Liver (tissue), 9 donors: ENCODE results near the gene UQCRFS1. TPM values are rescaled to one million over a fixed set of nuclear protein-coding genes. Genes with fewer than 3 reads are reported as not detected.

Experiments used
- DNase-seq: peaks from one replicate; pipeline ENCODE4 v3.0.0-alpha.2; 2017; ENCODE audit warnings: low spot score
- H3K27ac ChIP-seq, 2 donors: one replicate each; pipeline ENCODE4 v1.7.0; 2013; ENCODE audit warnings: inconsistent platforms in 2 of 2, low read length in 2 of 2, control low read depth in 1 of 2, low read depth in 1 of 2, mild to moderate bottlenecking in 1 of 2
- H3K27me3 ChIP-seq, 4 donors: one replicate each; pipeline versions ENCODE4 v1.6.1 to v1.7.0; 2013; ENCODE audit warnings: low read length in 3 of 4, inconsistent platforms in 1 of 4, mild to moderate bottlenecking in 1 of 4, moderate library complexity in 1 of 4; ENCODE audit not compliant: control insufficient read depth in 4 of 4, insufficient read depth in 4 of 4
- H3K36me3 ChIP-seq, 4 donors: one replicate each; pipeline versions ENCODE4 v1.6.1 to v1.7.0; 2013; ENCODE audit warnings: low read length in 3 of 4, mild to moderate bottlenecking in 3 of 4, low read depth in 1 of 4, moderate library complexity in 1 of 4; ENCODE audit not compliant: control insufficient read depth in 4 of 4, insufficient read depth in 3 of 4
- H3K4me1 ChIP-seq, 4 donors: one replicate each; pipeline versions ENCODE4 v1.6.1 to v1.7.0; 2013; ENCODE audit warnings: low read length in 3 of 4, mild to moderate bottlenecking in 3 of 4, moderate library complexity in 1 of 4; ENCODE audit not compliant: control insufficient read depth in 4 of 4, insufficient read depth in 4 of 4
- H3K4me3 ChIP-seq, 3 donors: one replicate each; pipeline versions ENCODE4 v1.6.1 to v1.7.0; 2013; ENCODE audit warnings: low read length in 3 of 3, control low read depth in 1 of 3, low read depth in 1 of 3, mild to moderate bottlenecking in 1 of 3
- H3K9ac ChIP-seq, 2 donors: one replicate each; pipeline ENCODE4 v1.7.0; 2013; ENCODE audit warnings: low read length in 2 of 2, mild to moderate bottlenecking in 2 of 2, moderate library complexity in 2 of 2, control low read depth in 1 of 2, low read depth in 1 of 2
- H3K9me3 ChIP-seq, 4 donors: one replicate each; pipeline versions ENCODE4 v1.6.1 to v1.7.0; 2013; ENCODE audit warnings: low read length in 3 of 4; ENCODE audit not compliant: control insufficient read depth in 4 of 4
- EGR1 ChIP-seq, 2 donors: IDR thresholded peaks; 2 replicates each; pipeline ENCODE4 v1.6.1; 2016 to 2018; ENCODE audit warnings: antibody characterized with exemption in 2 of 2, low read depth in 2 of 2
- FOXA1 ChIP-seq: IDR thresholded peaks from 2 replicates; pipeline ENCODE4 v1.6.1; 2016; ENCODE audit warnings: antibody characterized with exemption
- FOXA2 ChIP-seq: IDR thresholded peaks from 2 replicates; pipeline ENCODE4 v1.6.1; 2016; ENCODE audit warnings: antibody characterized with exemption
- GABPA ChIP-seq, 2 donors: IDR thresholded peaks in 1 of 2; conservative IDR thresholded peaks in 1 of 2; 2 replicates each; pipeline ENCODE4 v1.6.1; 2016; ENCODE audit warnings: antibody characterized with exemption in 2 of 2, mild to moderate bottlenecking in 1 of 2, moderate library complexity in 1 of 2
- HNF4A ChIP-seq, 2 donors: conservative IDR thresholded peaks; 2 replicates each; pipeline ENCODE4 v1.6.1; 2016; ENCODE audit warnings: antibody characterized with exemption in 2 of 2, mild to moderate bottlenecking in 2 of 2
- HNF4G ChIP-seq: IDR thresholded peaks from 2 replicates; pipeline ENCODE4 v1.6.1; 2016; ENCODE audit warnings: antibody characterized with exemption
- JUND ChIP-seq, 2 donors: IDR thresholded peaks; 2 replicates each; pipeline ENCODE4 v1.6.1; 2016; ENCODE audit warnings: antibody characterized with exemption in 2 of 2
- NR2F2 ChIP-seq: IDR thresholded peaks from 2 replicates; pipeline ENCODE4 v1.6.1; 2016; ENCODE audit warnings: antibody characterized with exemption
- RAD21 ChIP-seq, 2 donors: IDR thresholded peaks; 2 replicates each; pipeline ENCODE4 v1.6.1; 2016; ENCODE audit warnings: antibody characterized with exemption in 2 of 2, mild to moderate bottlenecking in 2 of 2
- RXRA ChIP-seq, 2 donors: IDR thresholded peaks; 2 replicates each; pipeline ENCODE4 v1.6.1; 2017 to 2018; ENCODE audit warnings: antibody characterized with exemption in 2 of 2, mild to moderate bottlenecking in 1 of 2
- SP1 ChIP-seq: IDR thresholded peaks from 2 replicates; pipeline ENCODE4 v1.6.1; 2018; ENCODE audit warnings: antibody characterized with exemption, mild to moderate bottlenecking
- TAF1 ChIP-seq: conservative IDR thresholded peaks from 2 replicates; pipeline ENCODE4 v1.6.1; 2016; ENCODE audit warnings: antibody characterized with exemption, mild to moderate bottlenecking
- YY1 ChIP-seq: IDR thresholded peaks from 2 replicates; pipeline ENCODE4 v1.6.1; 2016; ENCODE audit warnings: antibody characterized with exemption, mild to moderate bottlenecking
- WGBS: extraction: QIAGEN DNeasy Blood & Tissue Kit; methylation state at CpG from one replicate; pipeline ENCODE4 v1.1.7; 2013; 5-methylcytosine and 5-hydroxymethylcytosine counted together
- polyA plus RNA-seq, 2 donors: library from polyadenylated mRNA; stranded (reverse) in 1 of 2; unstranded in 1 of 2; fragments of 200-250 nt in 1 of 2; fragments of >200 nt in 1 of 2; fragmentation: Nextera tagmentation in 1 of 2; extraction: Ambion mirVana in 1 of 2; gene quantifications; one replicate each; pipeline versions ENCODE4 v1.2.1 to v1.2.3, GENCODE V29; 2013 to 2015
- total RNA-seq, 2 donors: library from RNA; depleted of rRNA; stranded (reverse); fragments of >200 nt; gene quantifications; one replicate each; pipeline ENCODE4 v1.2.3, GENCODE V29; 2014
- TF ChIP-seq, protein P1 (sequence below): IDR thresholded peaks from 2 replicates; pipeline ENCODE4 v1.6.1; 2016; ENCODE audit warnings: antibody characterized with exemption
- TF ChIP-seq, protein P2 (sequence below): IDR thresholded peaks from 2 replicates; pipeline ENCODE4 v1.6.1; 2016; ENCODE audit warnings: antibody characterized with exemption
- TF ChIP-seq, protein P3 (sequence below): fragments of 150-350 bp; IDR thresholded peaks from 2 replicates; pipeline ENCODE4 v1.5.1; 2017; ENCODE audit warnings: improper control_type of control experiment, low read depth, low read length; ENCODE audit not compliant: missing input control
- TF ChIP-seq, protein P4 (sequence below): IDR thresholded peaks from 2 replicates; pipeline ENCODE4 v1.6.1; 2016; ENCODE audit warnings: antibody characterized with exemption, mild to moderate bottlenecking
- TF ChIP-seq, protein P5 (sequence below): IDR thresholded peaks from 2 replicates; pipeline ENCODE4 v1.6.1; 2016; ENCODE audit warnings: antibody characterized with exemption
- donor health status: healthy.
- donor health status: healthy.
- donor health status: healthy.
- donor health status: healthy.
- donor health status: healthy.

The UQCRFS1 gene
- total and polyA plus RNA-seq, 4 donors, result 19.1 to 71.2 (median 32.7) TPM

DNA sequence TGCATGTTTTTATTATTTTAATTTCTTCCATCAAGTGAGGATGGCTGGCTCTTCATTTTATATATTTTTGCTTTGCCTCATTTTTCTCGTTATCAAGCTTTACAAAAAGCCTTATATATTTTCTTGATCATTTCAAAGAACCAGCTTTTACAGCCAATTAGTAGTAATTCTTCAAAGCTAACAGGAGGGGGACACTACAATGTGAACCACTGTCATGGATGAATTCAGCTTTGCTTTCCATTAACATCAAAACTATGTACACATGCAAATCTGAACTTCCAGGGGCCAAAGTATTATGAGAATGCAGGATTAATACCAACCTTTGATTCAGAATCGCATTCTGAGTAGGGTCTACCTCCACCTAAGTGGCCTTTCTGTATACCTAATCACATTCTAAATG is 11.1 kb downstream of the UQCRFS1 start:
- no peak overlapping the region for H3K27ac ChIP-seq
- H3K4me3 ChIP-seq, result no peak overlapping the region
- H3K4me1 ChIP-seq, result no peaks in the 10 kb centered on the region
- DNase-seq, result no peak
- H3K36me3 ChIP-seq, result peaks cover 1 to 9% (median 7%) of the 10 kb centered on the region in 4 donors
- H3K9ac ChIP-seq, result no peak overlapping the region
- no peaks in the 10 kb centered on the region for H3K27me3 ChIP-seq
- WGBS, result 98% methylated on average over 2 of the region's 2 CpGs
- TF ChIP-seq RAD21 (IDR thresholded peaks at IDR 0.05) (no peak), FOXA1 (no peak), SP1 (no peak), FOXA2 (no peak), EGR1 (IDR thresholded peaks at IDR 0.05; ENCODE audit: low read depth in 2 of 2) (no peak), JUND (IDR thresholded peaks at IDR 0.05) (no peak), RXRA (IDR thresholded peaks at IDR 0.05) (no peak), NR2F2 (no peak), HNF4G (no peak), HNF4A (conservative IDR thresholded peaks at IDR 0.05) (no peak), TAF1 (no peak), YY1 (no peak), GABPA (IDR thresholded peaks at IDR 0.05 in 1 of 2, conservative IDR thresholded peaks at IDR 0.05 in 1 of 2) (no peak)
- TF ChIP-seq, protein P1, sequence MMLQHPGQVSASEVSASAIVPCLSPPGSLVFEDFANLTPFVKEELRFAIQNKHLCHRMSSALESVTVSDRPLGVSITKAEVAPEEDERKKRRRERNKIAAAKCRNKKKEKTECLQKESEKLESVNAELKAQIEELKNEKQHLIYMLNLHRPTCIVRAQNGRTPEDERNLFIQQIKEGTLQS, result no peak
- TF ChIP-seq, protein P2, sequence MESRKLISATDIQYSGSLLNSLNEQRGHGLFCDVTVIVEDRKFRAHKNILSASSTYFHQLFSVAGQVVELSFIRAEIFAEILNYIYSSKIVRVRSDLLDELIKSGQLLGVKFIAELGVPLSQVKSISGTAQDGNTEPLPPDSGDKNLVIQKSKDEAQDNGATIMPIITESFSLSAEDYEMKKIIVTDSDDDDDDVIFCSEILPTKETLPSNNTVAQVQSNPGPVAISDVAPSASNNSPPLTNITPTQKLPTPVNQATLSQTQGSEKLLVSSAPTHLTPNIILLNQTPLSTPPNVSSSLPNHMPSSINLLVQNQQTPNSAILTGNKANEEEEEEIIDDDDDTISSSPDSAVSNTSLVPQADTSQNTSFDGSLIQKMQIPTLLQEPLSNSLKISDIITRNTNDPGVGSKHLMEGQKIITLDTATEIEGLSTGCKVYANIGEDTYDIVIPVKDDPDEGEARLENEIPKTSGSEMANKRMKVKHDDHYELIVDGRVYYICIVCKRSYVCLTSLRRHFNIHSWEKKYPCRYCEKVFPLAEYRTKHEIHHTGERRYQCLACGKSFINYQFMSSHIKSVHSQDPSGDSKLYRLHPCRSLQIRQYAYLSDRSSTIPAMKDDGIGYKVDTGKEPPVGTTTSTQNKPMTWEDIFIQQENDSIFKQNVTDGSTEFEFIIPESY, result no peak
- TF ChIP-seq, protein P3, sequence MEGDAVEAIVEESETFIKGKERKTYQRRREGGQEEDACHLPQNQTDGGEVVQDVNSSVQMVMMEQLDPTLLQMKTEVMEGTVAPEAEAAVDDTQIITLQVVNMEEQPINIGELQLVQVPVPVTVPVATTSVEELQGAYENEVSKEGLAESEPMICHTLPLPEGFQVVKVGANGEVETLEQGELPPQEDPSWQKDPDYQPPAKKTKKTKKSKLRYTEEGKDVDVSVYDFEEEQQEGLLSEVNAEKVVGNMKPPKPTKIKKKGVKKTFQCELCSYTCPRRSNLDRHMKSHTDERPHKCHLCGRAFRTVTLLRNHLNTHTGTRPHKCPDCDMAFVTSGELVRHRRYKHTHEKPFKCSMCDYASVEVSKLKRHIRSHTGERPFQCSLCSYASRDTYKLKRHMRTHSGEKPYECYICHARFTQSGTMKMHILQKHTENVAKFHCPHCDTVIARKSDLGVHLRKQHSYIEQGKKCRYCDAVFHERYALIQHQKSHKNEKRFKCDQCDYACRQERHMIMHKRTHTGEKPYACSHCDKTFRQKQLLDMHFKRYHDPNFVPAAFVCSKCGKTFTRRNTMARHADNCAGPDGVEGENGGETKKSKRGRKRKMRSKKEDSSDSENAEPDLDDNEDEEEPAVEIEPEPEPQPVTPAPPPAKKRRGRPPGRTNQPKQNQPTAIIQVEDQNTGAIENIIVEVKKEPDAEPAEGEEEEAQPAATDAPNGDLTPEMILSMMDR, result no peak
- TF ChIP-seq, protein P4, sequence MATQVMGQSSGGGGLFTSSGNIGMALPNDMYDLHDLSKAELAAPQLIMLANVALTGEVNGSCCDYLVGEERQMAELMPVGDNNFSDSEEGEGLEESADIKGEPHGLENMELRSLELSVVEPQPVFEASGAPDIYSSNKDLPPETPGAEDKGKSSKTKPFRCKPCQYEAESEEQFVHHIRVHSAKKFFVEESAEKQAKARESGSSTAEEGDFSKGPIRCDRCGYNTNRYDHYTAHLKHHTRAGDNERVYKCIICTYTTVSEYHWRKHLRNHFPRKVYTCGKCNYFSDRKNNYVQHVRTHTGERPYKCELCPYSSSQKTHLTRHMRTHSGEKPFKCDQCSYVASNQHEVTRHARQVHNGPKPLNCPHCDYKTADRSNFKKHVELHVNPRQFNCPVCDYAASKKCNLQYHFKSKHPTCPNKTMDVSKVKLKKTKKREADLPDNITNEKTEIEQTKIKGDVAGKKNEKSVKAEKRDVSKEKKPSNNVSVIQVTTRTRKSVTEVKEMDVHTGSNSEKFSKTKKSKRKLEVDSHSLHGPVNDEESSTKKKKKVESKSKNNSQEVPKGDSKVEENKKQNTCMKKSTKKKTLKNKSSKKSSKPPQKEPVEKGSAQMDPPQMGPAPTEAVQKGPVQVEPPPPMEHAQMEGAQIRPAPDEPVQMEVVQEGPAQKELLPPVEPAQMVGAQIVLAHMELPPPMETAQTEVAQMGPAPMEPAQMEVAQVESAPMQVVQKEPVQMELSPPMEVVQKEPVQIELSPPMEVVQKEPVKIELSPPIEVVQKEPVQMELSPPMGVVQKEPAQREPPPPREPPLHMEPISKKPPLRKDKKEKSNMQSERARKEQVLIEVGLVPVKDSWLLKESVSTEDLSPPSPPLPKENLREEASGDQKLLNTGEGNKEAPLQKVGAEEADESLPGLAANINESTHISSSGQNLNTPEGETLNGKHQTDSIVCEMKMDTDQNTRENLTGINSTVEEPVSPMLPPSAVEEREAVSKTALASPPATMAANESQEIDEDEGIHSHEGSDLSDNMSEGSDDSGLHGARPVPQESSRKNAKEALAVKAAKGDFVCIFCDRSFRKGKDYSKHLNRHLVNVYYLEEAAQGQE, result no peak
- TF ChIP-seq, protein P5, sequence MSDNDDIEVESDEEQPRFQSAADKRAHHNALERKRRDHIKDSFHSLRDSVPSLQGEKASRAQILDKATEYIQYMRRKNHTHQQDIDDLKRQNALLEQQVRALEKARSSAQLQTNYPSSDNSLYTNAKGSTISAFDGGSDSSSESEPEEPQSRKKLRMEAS, result no peak
- no peaks in the 10 kb centered on the region for H3K9me3 ChIP-seq
